A549 (cell line): Measurements from ENCODE around the gene RNF225. TPM values are rescaled to one million over a fixed set of nuclear protein-coding genes. Genes with fewer than 3 reads are reported as not detected.

Experiments
- ATAC-seq, 2 experiments: fragments of 200-7000 bp in 1 of 2; fragments of >200 bp in 1 of 2; cut with Nextera tagmentation in 1 of 2; cut with Tn5 transposase in 1 of 2; 3 replicates each; pipeline versions ENCODE4 v1.8.0 to v1.9.1; 2018 to 2020; ENCODE audit warnings: mild to moderate bottlenecking in 1 of 2, moderate library complexity in 1 of 2
- CTCF ChIA-PET: fragments of 300-600 bp; sonication (Branson Sonifier 250); formaldehyde crosslinking; extraction: SDS; loops from one replicate; lab custom pipeline; 2021; ENCODE audit warnings: antibody characterized with exemption, inconsistent platforms; lab: Yijun Ruan, JAX
- POLR2A ChIA-PET: fragments of 350-600 bp; formaldehyde crosslinking; extraction: SDS; loops from one replicate; lab custom pipeline; 2021; ENCODE audit warnings: antibody characterized with exemption, inconsistent platforms; lab: Yijun Ruan, JAX
- DNase-seq, 2 experiments: peaks; one replicate each; pipeline versions ENCODE4 v3.0.0 to v3.0.0-alpha.2; 2011 to 2016; ENCODE audit warnings: low read depth in 1 of 2, low spot score in 1 of 2
- FAIRE-seq: peaks from 2 replicates; lab custom pipeline; 2011; peaks lifted over from hg19 to GRCh38; lab: Jason Lieb, UNC
- H3K27ac ChIP-seq, 2 experiments: fragments of >200 bp; sonication (Bioruptor Twin); formaldehyde crosslinking; 3 replicates each; pipeline ENCODE4 v1.5.1; 2016 to 2017
- H3K4me1 ChIP-seq: fragments of >200 bp; sonication (Bioruptor Twin); formaldehyde crosslinking; 3 replicates; pipeline ENCODE4 v1.6.1; 2016
- H3K4me2 ChIP-seq: fragments of >200 bp; sonication (Bioruptor Twin); formaldehyde crosslinking; 3 replicates; pipeline ENCODE4 v1.6.1; 2016
- H3K4me3 ChIP-seq: fragments of >200 bp; sonication (Bioruptor Twin); formaldehyde crosslinking; 3 replicates; pipeline ENCODE4 v1.5.1; 2016
- H3K9me3 ChIP-seq: fragments of >200 bp; sonication (Bioruptor Twin); formaldehyde crosslinking; 3 replicates; pipeline ENCODE4 v1.6.1; 2016
- BCL3 ChIP-seq: fragments of >200 bp; sonication (Bioruptor Twin); formaldehyde crosslinking; IDR thresholded peaks from 3 replicates; pipeline ENCODE4 v1.6.1; 2016
- CBX8 ChIP-seq: fragments of 200-600 bp; sonication (generic); IDR thresholded peaks from 2 replicates; pipeline ENCODE4 v1.6.1; 2016
- EHF ChIP-seq: fragments of 250-450 bp; sonication (Bioruptor Pico); IDR thresholded peaks from 2 replicates; pipeline ENCODE4 v1.5.0; 2020; ENCODE audit warnings: mild to moderate bottlenecking
- EHMT2 ChIP-seq: fragments of 200-600 bp; sonication (generic); IDR thresholded peaks from 2 replicates; pipeline ENCODE4 v1.6.1; 2016; ENCODE audit warnings: antibody characterized with exemption, low read depth, mild to moderate bottlenecking, moderate library complexity
- ELK1 ChIP-seq: fragments of 150-350 bp; IDR thresholded peaks from 2 replicates; pipeline ENCODE4 v1.6.1; 2014; ENCODE audit warnings: low read depth, mild to moderate bottlenecking, low read length
- GATA3 ChIP-seq: IDR thresholded peaks from 2 replicates; pipeline ENCODE4 v1.6.1; 2012; ENCODE audit warnings: borderline replicate concordance
- HDAC2 ChIP-seq: fragments of 200-600 bp; sonication (generic); IDR thresholded peaks from 2 replicates; pipeline ENCODE4 v1.6.1; 2016
- KDM5A ChIP-seq: fragments of 200-600 bp; sonication (generic); IDR thresholded peaks from 2 replicates; pipeline ENCODE4 v1.6.1; 2016; ENCODE audit warnings: antibody characterized with exemption, mild to moderate bottlenecking
- MAZ ChIP-seq: fragments of 150-350 bp; IDR thresholded peaks from 2 replicates; pipeline ENCODE4 v1.6.1; 2014; ENCODE audit warnings: antibody characterized with exemption, low read depth, low read length, borderline replicate concordance
- NR3C1 ChIP-seq: fragments of >200 bp; sonication (Bioruptor Twin); formaldehyde crosslinking; IDR thresholded peaks from 3 replicates; pipeline ENCODE4 v1.6.1; 2017
- PBX3 ChIP-seq: IDR thresholded peaks from 2 replicates; pipeline ENCODE4 v1.6.1; 2012
- RAD21 ChIP-seq, 2 experiments: fragments of >200 bp in 1 of 2; sonication (Bioruptor Twin) in 1 of 2; formaldehyde crosslinking in 1 of 2; IDR thresholded peaks in 1 of 2; conservative IDR thresholded peaks in 1 of 2; 2 replicates in 1 of 2; 3 replicates in 1 of 2; pipeline ENCODE4 v1.6.1; 2012 to 2018; ENCODE audit warnings: inconsistent platforms in 1 of 2
- REST ChIP-seq: fragments of 200-600 bp; sonication (generic); IDR thresholded peaks from 2 replicates; pipeline ENCODE4 v1.6.1; 2016; ENCODE audit warnings: antibody characterized with exemption, mild to moderate bottlenecking, moderate library complexity
- SMC3 ChIP-seq: fragments of >200 bp; sonication (Bioruptor Twin); formaldehyde crosslinking; IDR thresholded peaks from 3 replicates; pipeline ENCODE4 v1.6.1; 2018; ENCODE audit warnings: inconsistent platforms
- SREBF2 ChIP-seq: fragments of 450-650 bp; IDR thresholded peaks from 2 replicates; pipeline ENCODE4 v1.6.1; 2014; ENCODE audit warnings: mild to moderate bottlenecking, moderate library complexity
- TP53 ChIP-seq: fragments of 250-450 bp; sonication (Bioruptor Pico); IDR thresholded peaks from 2 replicates; pipeline ENCODE4 v1.5.0; 2021; ENCODE audit warnings: mild to moderate bottlenecking, moderate library complexity
- USF2 ChIP-seq: fragments of 450-650 bp; IDR thresholded peaks from 2 replicates; pipeline ENCODE4 v1.6.1; 2014; ENCODE audit warnings: antibody characterized with exemption
- ZFP36 ChIP-seq: fragments of 450-650 bp; IDR thresholded peaks from 2 replicates; pipeline ENCODE4 v1.6.1; 2014; ENCODE audit warnings: borderline replicate concordance; ENCODE audit not compliant: partially characterized antibody
- WGBS: methylation state at CpG from one replicate; pipeline ENCODE4 v1.1.6; 2017; ENCODE audit errors: missing lambda C conversion rate; 5-methylcytosine and 5-hydroxymethylcytosine counted together
- polyA plus RNA-seq, 4 experiments: library from polyadenylated mRNA; depleted of rRNA in 3 of 4; stranded (reverse); fragments of >200 nt; fragmentation: RNase III in 1 of 4; extraction: RNeasy Plus Mini Kit Qiagen cat#74134 plus additional on column Dnase treatment in 1 of 4; gene quantifications; 2 replicates in 3 of 4; 3 replicates in 1 of 4; pipeline ENCODE4 v1.2.3, GENCODE V29; 2011 to 2017

The RNF225 gene
- polyA plus RNA-seq, 2 of the 4 experiments (the other 2 are of a cell fraction): not detected

GRCh38 chr19:58388175-58388526, 7.3 kb upstream of the RNF225 start:
- H3K4me1 ChIP-seq: peaks cover 38% of the 10 kb centered on the region
- WGBS: 38% methylated on average over 3 of the region's 3 CpGs
- TF ChIP-seq RAD21 (conservative IDR thresholded peaks at IDR 0.05 in 1 of 2, IDR thresholded peaks at IDR 0.05 in 1 of 2) (no peak), ELK1 (no peak), TP53 (no peak), EHF (CRISPR knock-in tag) (no peak), USF2 (no peak), SREBF2 (no peak), HDAC2 (no peak), MAZ (no peak), PBX3 (no peak), KDM5A (no peak), CBX8 (no peak)
- H3K4me2 ChIP-seq: peak overlapping the region; percentile 96
- peak overlapping the region; percentile 81 for H3K4me3 ChIP-seq
- H3K27ac ChIP-seq: peak overlapping the region; percentile 99; a peak in 5 of 6 replicates
- CTCF ChIA-PET: interaction anchor here (0.9 to 1.2 kb wide), 2 partner anchors 12 to 132 kb away, joined by 3 to 4 read pairs; partner anchors contain the start of gene ZBTB45
- ATAC-seq: no peak
- no peak for FAIRE-seq
- POLR2A ChIA-PET: interaction anchor here (1.0 to 1.7 kb wide), 2 partner anchors 26 to 62 kb away, joined by 3 to 10 read pairs; partner anchors contain the start of gene ZNF497
- no peaks in the 10 kb centered on the region for H3K9me3 ChIP-seq
- no peak for DNase-seq

- peak; percentile 68 for TF ChIP-seq ZFP36
- TF ChIP-seq EHF (CRISPR knock-in tag): no peak
- Histone ChIP-seq H3K27ac (no peak overlapping the region), H3K4me1 (peaks cover 44% of the 10 kb centered on the region), H3K9me3 (no peaks in the 10 kb centered on the region), H3K4me2 (no peak overlapping the region), H3K4me3 (no peak overlapping the region)
- ChIA-PET CTCF (interaction anchor here (1.3 kb wide), 1 partner anchor 126 kb away, joined by 8 read pairs; the partner anchor contains the start of gene ZBTB45), POLR2A (no interaction called here)
- FAIRE-seq (no peak), ATAC-seq (no peak), DNase-seq (no peak)
- 91% methylated on average over 25 of the region's 26 CpGs for WGBS
Observed at GRCh38 chr19:58392945-58393724, 2.3 kb upstream of the RNF225 start.

GRCh38 chr19:58393725-58394033, 1.8 kb upstream of the RNF225 start:
- ChIA-PET CTCF (no interaction called here), POLR2A (no interaction called here)
- Histone ChIP-seq H3K4me2 (no peak overlapping the region), H3K9me3 (no peaks in the 10 kb centered on the region), H3K4me1 (peaks cover 38% of the 10 kb centered on the region; the same call in 2 of the 3 replicates), H3K27ac (no peak overlapping the region), H3K4me3 (no peak overlapping the region)
- TF ChIP-seq USF2: no peak
- TF ChIP-seq NR3C1: no peak
- TF ChIP-seq GATA3: no peak
- no peak for TF ChIP-seq SMC3
- no peak for TF ChIP-seq BCL3
- TF ChIP-seq REST: no peak
- no peak for TF ChIP-seq ZFP36
- TF ChIP-seq EHMT2: no peak
- no peak for TF ChIP-seq PBX3
- 87% methylated on average over 4 of the region's 4 CpGs for WGBS
- ATAC-seq (no peak), FAIRE-seq (no peak), DNase-seq (no peak)
